ENCODE data around the gene ARHGEF33. TPM values are rescaled to one million over a fixed set of nuclear protein-coding genes. Genes with fewer than 3 reads are reported as not detected.

Gene ARHGEF33
- total RNA-seq, 2 experiments from 2014 or later, result 0.38 TPM; not detected in 1

GRCh38 chr2:38909872-38910271, 20.2 kb downstream of the ARHGEF33 start:
- H3K4me1 ChIP-seq (ENCODE audit: insufficient read depth, low read length, poor library complexity, severe bottlenecking), result no peaks in the 10 kb centered on the region
- ChIA-PET CTCF (ENCODE audit: unreplicated experiment) (no interaction called here), POLR2A (interaction anchor here (0.6 to 1.1 kb wide), 2 partner anchors 9 to 894 kb away, joined by 3 to 4 read pairs; no protein-coding TSS in a partner anchor)
- no peak for TF ChIP-seq EZH2phosphoT487 (IDR thresholded peaks at IDR 0.05; ENCODE audit: borderline replicate concordance, low read depth, low read length)
- TF ChIP-seq CTCF (conservative IDR thresholded peaks at IDR 0.05; ENCODE audit: low read length), result no peak
- H3K36me3 ChIP-seq (ENCODE audit: insufficient read depth, low read length), result no peaks in the 10 kb centered on the region
- intact Hi-C loops (cut with micrococcal nuclease; ENCODE audit: unreplicated experiment), result no loop called here
- H3K27ac ChIP-seq (ENCODE audit: low read depth, low read length, poor library complexity, severe bottlenecking), result no peak overlapping the region
- H3K79me2 ChIP-seq (ENCODE audit: insufficient read depth, low read depth, low read length), result no peaks in the 10 kb centered on the region
- H3K4me2 ChIP-seq (ENCODE audit: low read length), result no peak overlapping the region
- H3K9me2 ChIP-seq (ENCODE audit: insufficient read depth, low read length), result no peaks in the 10 kb centered on the region
- H3K9me3 ChIP-seq (ENCODE audit: low read length), result no peaks in the 10 kb centered on the region
- BruUV-seq (replicated peaks), result no TSS peak
- H2AFZ ChIP-seq (ENCODE audit: low read length), result no peak overlapping the region
- no peak overlapping the region for H3K4me3 ChIP-seq (ENCODE audit: low read depth, low read length, poor library complexity, severe bottlenecking)
- no peak for DNase-seq (ENCODE audit: low spot score)
- no peaks in the 10 kb centered on the region for H4K20me1 ChIP-seq (ENCODE audit: insufficient read depth, low read length)

- no peak overlapping the region for H2AFZ ChIP-seq (ENCODE audit: low read length)
- H3K4me3 ChIP-seq (ENCODE audit: low read depth, low read length, poor library complexity, severe bottlenecking), result no peak overlapping the region
- TF ChIP-seq EZH2phosphoT487 (IDR thresholded peaks at IDR 0.05; ENCODE audit: borderline replicate concordance, low read depth, low read length) (no peak), CTCF (conservative IDR thresholded peaks at IDR 0.05; ENCODE audit: low read length) (no peak)
- no peaks in the 10 kb centered on the region for H3K79me2 ChIP-seq (ENCODE audit: insufficient read depth, low read depth, low read length)
- H3K4me2 ChIP-seq (ENCODE audit: low read length), result no peak overlapping the region
- no peak overlapping the region for H3K27ac ChIP-seq (ENCODE audit: low read depth, low read length, poor library complexity, severe bottlenecking)
- H4K20me1 ChIP-seq (ENCODE audit: insufficient read depth, low read length), result no peaks in the 10 kb centered on the region
- DNase-seq (ENCODE audit: low spot score), result no peak
- CTCF ChIA-PET (ENCODE audit: unreplicated experiment), result no interaction called here
- intact Hi-C loops (cut with micrococcal nuclease; ENCODE audit: unreplicated experiment), result no loop called here
- H3K36me3 ChIP-seq (ENCODE audit: insufficient read depth, low read length), result no peaks in the 10 kb centered on the region
- H3K9me2 ChIP-seq (ENCODE audit: insufficient read depth, low read length), result no peaks in the 10 kb centered on the region
- POLR2A ChIA-PET, result no interaction called here
- H3K4me1 ChIP-seq (ENCODE audit: insufficient read depth, low read length, poor library complexity, severe bottlenecking), result no peaks in the 10 kb centered on the region
- no peaks in the 10 kb centered on the region for H3K9me3 ChIP-seq (ENCODE audit: low read length)
- no TSS peak for BruUV-seq (replicated peaks)
Measured at GRCh38 chr2:38911191-38911590, 21.5 kb downstream of the ARHGEF33 start.

GRCh38 chr2:38912619-38913018, 22.9 kb downstream of the ARHGEF33 start:
- no peak for DNase-seq (ENCODE audit: low spot score)
- intact Hi-C loops (cut with micrococcal nuclease; ENCODE audit: unreplicated experiment), result no loop called here
- no TSS peak for BruUV-seq (replicated peaks)
- Histone ChIP-seq H3K4me1 (ENCODE audit: insufficient read depth, low read length, poor library complexity, severe bottlenecking) (no peaks in the 10 kb centered on the region), H3K36me3 (ENCODE audit: insufficient read depth, low read length) (no peaks in the 10 kb centered on the region), H3K4me3 (ENCODE audit: low read depth, low read length, poor library complexity, severe bottlenecking) (no peak overlapping the region), H4K20me1 (ENCODE audit: insufficient read depth, low read length) (no peaks in the 10 kb centered on the region), H3K9me2 (ENCODE audit: insufficient read depth, low read length) (no peaks in the 10 kb centered on the region), H2AFZ (ENCODE audit: low read length) (no peak overlapping the region), H3K27ac (ENCODE audit: low read depth, low read length, poor library complexity, severe bottlenecking) (no peak overlapping the region), H3K4me2 (ENCODE audit: low read length) (no peak overlapping the region), H3K9me3 (ENCODE audit: low read length) (no peaks in the 10 kb centered on the region), H3K79me2 (ENCODE audit: insufficient read depth, low read depth, low read length) (no peaks in the 10 kb centered on the region)
- TF ChIP-seq EZH2phosphoT487 (IDR thresholded peaks at IDR 0.05; ENCODE audit: borderline replicate concordance, low read depth, low read length) (no peak), CTCF (conservative IDR thresholded peaks at IDR 0.05; ENCODE audit: low read length) (no peak)
- CTCF ChIA-PET (ENCODE audit: unreplicated experiment), result no interaction called here
- POLR2A ChIA-PET, result interaction anchor here (0.5 to 1.3 kb wide), 4 partner anchors 12 to 414 kb away, joined by 3 to 4 read pairs (median 3); no protein-coding TSS in a partner anchor
